ENCODE results near the gene SLC1A2. TPM values are rescaled to one million over a fixed set of nuclear protein-coding genes. Genes with fewer than 3 reads are reported as not detected.
"Not testable (repeated sequence)": the region's sequence is repeated elsewhere in the genome, so short reads cannot be mapped to it uniquely, and the experiment has no call there.

The SLC1A2 gene
- polyA plus RNA-seq, 2 donors: 0.11 TPM; not detected in 1

DNA sequence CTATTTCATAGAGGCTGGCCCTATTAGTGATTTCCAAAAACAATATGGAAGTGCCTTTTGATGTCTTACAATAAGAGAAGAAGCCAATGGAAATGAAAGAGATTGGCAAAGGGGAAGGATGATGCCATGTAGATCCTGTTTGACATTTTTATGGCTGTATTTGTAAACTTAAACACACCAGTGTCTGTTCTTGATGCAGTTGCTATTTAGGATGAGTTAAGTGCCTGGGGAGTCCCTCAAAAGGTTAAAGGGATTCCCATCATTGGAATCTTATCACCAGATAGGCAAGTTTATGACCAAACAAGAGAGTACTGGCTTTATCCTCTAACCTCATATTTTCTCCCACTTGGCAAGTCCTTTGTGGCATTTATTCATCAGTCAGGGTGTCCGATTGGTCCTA, 189.0 kb downstream of the SLC1A2 start:
- Histone ChIP-seq H3K4me3 (ENCODE audit: low read depth in 1 of 2, low read length in 2 of 2) (no peak overlapping the region), H3K27me3 (ENCODE audit: control insufficient read depth in 1 of 2, insufficient read depth in 2 of 2, low read length in 2 of 2) (no peaks in the 10 kb centered on the region), H3K4me1 (ENCODE audit: control insufficient read depth in 2 of 2, insufficient read depth in 2 of 2, low read length in 1 of 2) (no peaks in the 10 kb centered on the region), H3K27ac (ENCODE audit: low read depth in 2 of 2, low read length in 1 of 2) (no peak overlapping the region), H3K36me3 (ENCODE audit: control insufficient read depth in 2 of 2, insufficient read depth in 2 of 2, low read length in 1 of 2) (peaks cover 0 to 15% of the 10 kb centered on the region in 2 donors), H3K9me3 (ENCODE audit: control insufficient read depth in 2 of 2, insufficient read depth in 1 of 2, low read depth in 1 of 2, low read length in 1 of 2) (no peaks in the 10 kb centered on the region)
- 97% methylated on average over 1 of the region's 1 CpG for WGBS, 2 donors

DNA sequence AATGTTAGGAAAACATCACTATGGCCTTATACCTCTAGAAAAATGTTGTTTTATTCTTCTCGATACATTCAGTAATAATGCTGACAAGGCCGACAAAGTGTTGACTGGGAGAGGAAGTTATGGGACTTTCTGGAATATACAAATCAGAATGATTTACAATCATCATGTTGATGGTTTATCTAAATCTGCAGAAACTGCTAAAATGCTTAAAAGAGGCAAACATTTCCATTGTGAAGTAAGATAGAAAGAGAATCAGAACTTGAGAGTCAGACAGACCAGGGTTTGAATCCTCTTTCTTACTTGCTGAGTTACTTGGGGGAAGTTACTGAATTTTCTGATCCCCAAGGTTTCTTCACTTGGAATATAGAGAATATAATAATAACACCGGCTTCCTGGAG, 191.0 kb downstream of the SLC1A2 start:
- Histone ChIP-seq H3K4me1 (ENCODE audit: control insufficient read depth in 2 of 2, insufficient read depth in 2 of 2, low read length in 1 of 2) (peaks cover 0 to 1% of the 10 kb centered on the region in 2 donors), H3K27me3 (ENCODE audit: control insufficient read depth in 1 of 2, insufficient read depth in 2 of 2, low read length in 2 of 2) (no peaks in the 10 kb centered on the region), H3K27ac (ENCODE audit: low read depth in 2 of 2, low read length in 1 of 2) (no peak overlapping the region), H3K4me3 (ENCODE audit: low read depth in 1 of 2, low read length in 2 of 2) (no peak overlapping the region), H3K9me3 (ENCODE audit: control insufficient read depth in 2 of 2, insufficient read depth in 1 of 2, low read depth in 1 of 2, low read length in 1 of 2) (no peaks in the 10 kb centered on the region), H3K36me3 (ENCODE audit: control insufficient read depth in 2 of 2, insufficient read depth in 2 of 2, low read length in 1 of 2) (peaks cover 3 to 20% of the 10 kb centered on the region in 2 donors)
- WGBS, 2 donors: 79 to 85% methylated on average over 3 of the region's 3 CpGs

DNA sequence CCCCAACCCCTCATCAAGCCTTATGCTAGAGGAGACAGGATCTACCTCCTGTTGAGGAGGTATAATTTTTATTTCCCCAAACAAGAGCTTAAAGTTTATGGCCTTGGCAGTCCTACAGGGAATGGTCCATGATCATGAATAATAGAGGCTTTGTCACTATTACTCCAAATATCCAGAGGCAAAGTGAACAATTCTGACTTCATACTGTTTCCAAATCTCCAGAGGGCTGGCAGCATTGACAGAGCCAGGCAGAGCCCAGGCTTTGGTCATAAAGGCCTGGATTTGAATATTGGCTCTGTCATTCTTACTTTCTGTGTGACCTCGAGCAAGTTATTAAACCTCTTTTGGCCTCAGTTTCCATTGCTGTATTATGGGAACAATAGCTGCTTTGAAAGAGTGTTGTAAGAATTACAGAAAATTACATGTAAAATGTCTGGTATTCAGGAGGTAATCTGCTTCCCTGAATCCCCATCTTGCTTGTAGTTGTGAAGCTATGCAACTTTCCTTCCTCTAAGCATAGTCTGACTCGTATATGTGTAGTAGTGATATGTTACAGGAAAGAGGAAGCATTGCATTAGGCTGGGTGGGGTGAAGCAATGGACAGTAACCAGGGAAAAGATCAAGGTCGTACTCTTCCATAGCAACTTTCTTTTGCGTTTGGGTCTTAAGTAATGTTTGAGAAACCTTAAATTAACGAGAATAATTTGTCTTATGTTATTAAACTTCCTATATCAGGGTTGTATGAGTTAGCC, 191.6 kb downstream of the SLC1A2 start:
- Histone ChIP-seq H3K4me3 (ENCODE audit: low read depth in 1 of 2, low read length in 2 of 2) (no peak overlapping the region), H3K27ac (ENCODE audit: low read depth in 2 of 2, low read length in 1 of 2) (no peak overlapping the region), H3K36me3 (ENCODE audit: control insufficient read depth in 2 of 2, insufficient read depth in 2 of 2, low read length in 1 of 2) (peaks cover 4 to 22% of the 10 kb centered on the region in 2 donors), H3K27me3 (ENCODE audit: control insufficient read depth in 1 of 2, insufficient read depth in 2 of 2, low read length in 2 of 2) (no peaks in the 10 kb centered on the region), H3K4me1 (ENCODE audit: control insufficient read depth in 2 of 2, insufficient read depth in 2 of 2, low read length in 1 of 2) (peaks cover 0 to 2% of the 10 kb centered on the region in 2 donors), H3K9me3 (ENCODE audit: control insufficient read depth in 2 of 2, insufficient read depth in 1 of 2, low read depth in 1 of 2, low read length in 1 of 2) (no peaks in the 10 kb centered on the region)
- 57 to 64% methylated on average over 5 of the region's 5 CpGs for WGBS, 2 donors

DNA sequence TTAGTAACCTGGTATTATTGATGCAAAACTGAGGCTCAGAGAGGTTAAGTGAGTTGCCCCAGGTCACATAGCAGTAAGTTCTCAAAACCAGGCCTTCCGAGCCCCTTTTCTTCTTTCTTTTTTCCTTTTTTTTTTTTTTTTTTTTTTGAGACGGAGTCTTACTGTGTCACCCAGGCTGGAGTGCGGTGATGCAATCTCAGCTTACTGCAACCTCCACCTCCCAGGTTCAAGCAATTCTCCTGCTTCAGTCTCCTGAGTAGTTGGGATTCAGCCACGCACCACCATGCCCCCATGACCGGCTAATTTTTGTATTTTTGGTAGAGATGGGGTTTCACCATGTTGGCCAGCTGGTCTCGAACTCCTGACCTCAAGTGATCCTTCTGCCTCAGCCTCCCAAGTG, 192.6 kb downstream of the SLC1A2 start:
- H3K9me3 ChIP-seq (ENCODE audit: control insufficient read depth in 2 of 2, insufficient read depth in 1 of 2, low read depth in 1 of 2, low read length in 1 of 2); H3K27me3 ChIP-seq (ENCODE audit: control insufficient read depth in 1 of 2, insufficient read depth in 2 of 2, low read length in 2 of 2); H3K27ac ChIP-seq (ENCODE audit: low read depth in 2 of 2, low read length in 1 of 2); H3K4me3 ChIP-seq (ENCODE audit: low read depth in 1 of 2, low read length in 2 of 2); H3K4me1 ChIP-seq (ENCODE audit: control insufficient read depth in 2 of 2, insufficient read depth in 2 of 2, low read length in 1 of 2): not testable (repeated sequence)
- WGBS, 2 donors: 89 to 94% methylated on average over 6 of the region's 6 CpGs
- peaks cover 4 to 22% of the 10 kb centered on the region in 2 donors for H3K36me3 ChIP-seq (ENCODE audit: control insufficient read depth in 2 of 2, insufficient read depth in 2 of 2, low read length in 1 of 2)

DNA sequence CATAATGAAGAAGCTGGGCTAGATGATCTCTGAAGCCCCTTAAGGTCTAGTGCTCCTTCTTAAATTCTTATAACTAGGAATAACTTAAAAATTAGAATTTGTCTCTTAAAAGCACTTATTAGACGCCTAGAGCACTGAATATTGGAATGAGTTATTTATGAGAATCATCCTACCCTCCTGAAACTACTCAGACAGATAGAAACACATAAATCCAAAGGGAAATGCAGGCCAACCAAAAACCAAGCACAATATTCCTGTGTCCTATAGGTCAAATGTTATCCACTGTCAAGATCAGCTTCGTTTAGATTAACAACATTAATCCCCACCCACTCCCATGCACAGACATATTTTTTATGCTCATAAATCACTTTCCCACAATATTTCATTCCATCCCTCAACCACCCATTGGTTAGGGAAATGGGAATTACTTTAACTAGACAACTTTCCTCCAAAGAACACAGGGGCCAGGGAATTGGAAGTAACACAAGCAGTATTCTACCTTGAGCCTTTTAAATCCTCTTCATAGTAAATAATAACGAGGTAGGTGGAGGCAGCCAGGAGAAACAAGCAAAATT, 193.3 kb downstream of the SLC1A2 start:
- H3K4me1 ChIP-seq (ENCODE audit: control insufficient read depth in 2 of 2, insufficient read depth in 2 of 2, low read length in 1 of 2): peaks cover 0 to 2% of the 10 kb centered on the region in 2 donors
- 69 to 70% methylated on average over 3 of the region's 3 CpGs for WGBS, 2 donors
- no peaks in the 10 kb centered on the region for H3K9me3 ChIP-seq (ENCODE audit: control insufficient read depth in 2 of 2, insufficient read depth in 1 of 2, low read depth in 1 of 2, low read length in 1 of 2)

DNA sequence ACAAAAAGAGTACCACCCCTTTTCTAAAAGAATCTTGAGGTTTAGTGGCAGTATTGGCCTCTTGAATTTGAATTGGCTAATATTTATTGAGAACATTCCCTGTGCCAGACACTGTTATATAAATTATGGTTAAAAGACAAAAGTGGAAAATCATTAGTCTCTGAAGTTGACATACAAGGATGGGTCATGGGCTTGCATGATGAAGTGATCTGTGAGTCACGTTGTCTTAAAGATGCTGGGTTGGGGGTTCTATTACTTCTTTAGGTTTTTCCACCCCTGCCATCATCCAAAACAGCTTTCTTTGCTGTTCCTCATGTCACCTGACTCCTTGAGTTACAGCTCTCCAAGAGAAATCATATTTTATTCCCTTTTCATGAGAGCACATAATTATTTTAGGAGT, 195.4 kb downstream of the SLC1A2 start:
- Histone ChIP-seq H3K36me3 (ENCODE audit: control insufficient read depth in 2 of 2, insufficient read depth in 2 of 2, low read length in 1 of 2) (peaks cover 9 to 27% of the 10 kb centered on the region in 2 donors), H3K4me3 (ENCODE audit: low read depth in 1 of 2, low read length in 2 of 2) (no peak overlapping the region), H3K9me3 (ENCODE audit: control insufficient read depth in 2 of 2, insufficient read depth in 1 of 2, low read depth in 1 of 2, low read length in 1 of 2) (no peaks in the 10 kb centered on the region), H3K27me3 (ENCODE audit: control insufficient read depth in 1 of 2, insufficient read depth in 2 of 2, low read length in 2 of 2) (no peaks in the 10 kb centered on the region), H3K4me1 (ENCODE audit: control insufficient read depth in 2 of 2, insufficient read depth in 2 of 2, low read length in 1 of 2) (peaks cover 0 to 2% of the 10 kb centered on the region in 2 donors), H3K27ac (ENCODE audit: low read depth in 2 of 2, low read length in 1 of 2) (no peak overlapping the region)
- 65 to 93% methylated on average over 1 of the region's 1 CpG for WGBS, 2 donors

More for the DNA sequence above, 193.3 kb downstream of the SLC1A2 start:
- H3K36me3 ChIP-seq (ENCODE audit: control insufficient read depth in 2 of 2, insufficient read depth in 2 of 2, low read length in 1 of 2): peaks cover 4 to 22% of the 10 kb centered on the region in 2 donors
- no peak overlapping the region for H3K27ac ChIP-seq (ENCODE audit: low read depth in 2 of 2, low read length in 1 of 2)
- H3K27me3 ChIP-seq (ENCODE audit: control insufficient read depth in 1 of 2, insufficient read depth in 2 of 2, low read length in 2 of 2): no peaks in the 10 kb centered on the region
- H3K4me3 ChIP-seq (ENCODE audit: low read depth in 1 of 2, low read length in 2 of 2): no peak overlapping the region

DNA sequence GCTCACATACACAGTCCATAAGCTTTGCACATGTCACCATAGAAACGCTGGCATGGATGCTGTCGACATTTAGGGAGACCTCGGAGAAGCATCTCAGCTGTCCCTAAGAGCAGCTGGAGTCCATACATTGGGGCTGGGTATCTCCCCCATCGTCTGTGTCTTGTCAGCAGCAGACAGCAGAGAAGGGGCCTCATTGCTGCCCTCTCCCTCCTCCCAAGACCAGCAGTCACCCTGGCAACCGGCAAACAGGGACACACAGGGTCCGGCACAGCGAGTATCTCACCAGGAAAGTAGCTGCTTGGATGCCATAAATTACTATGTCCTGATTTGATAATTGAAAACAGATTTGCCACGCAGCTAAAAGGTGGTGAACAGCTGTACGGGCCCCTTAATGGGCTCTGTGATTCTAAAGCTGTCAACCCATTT, 196.0 kb downstream of the SLC1A2 start:
- Histone ChIP-seq H3K4me1 (ENCODE audit: control insufficient read depth in 2 of 2, insufficient read depth in 2 of 2, low read length in 1 of 2) (peaks cover 0 to 2% of the 10 kb centered on the region in 2 donors), H3K36me3 (ENCODE audit: control insufficient read depth in 2 of 2, insufficient read depth in 2 of 2, low read length in 1 of 2) (peaks cover 9 to 22% of the 10 kb centered on the region in 2 donors), H3K27ac (ENCODE audit: low read depth in 2 of 2, low read length in 1 of 2) (no peak overlapping the region), H3K9me3 (ENCODE audit: control insufficient read depth in 2 of 2, insufficient read depth in 1 of 2, low read depth in 1 of 2, low read length in 1 of 2) (no peaks in the 10 kb centered on the region), H3K27me3 (ENCODE audit: control insufficient read depth in 1 of 2, insufficient read depth in 2 of 2, low read length in 2 of 2) (no peaks in the 10 kb centered on the region), H3K4me3 (ENCODE audit: low read depth in 1 of 2, low read length in 2 of 2) (no peak overlapping the region)
- WGBS, 2 donors: 63 to 66% methylated on average over 9 of the region's 9 CpGs

DNA sequence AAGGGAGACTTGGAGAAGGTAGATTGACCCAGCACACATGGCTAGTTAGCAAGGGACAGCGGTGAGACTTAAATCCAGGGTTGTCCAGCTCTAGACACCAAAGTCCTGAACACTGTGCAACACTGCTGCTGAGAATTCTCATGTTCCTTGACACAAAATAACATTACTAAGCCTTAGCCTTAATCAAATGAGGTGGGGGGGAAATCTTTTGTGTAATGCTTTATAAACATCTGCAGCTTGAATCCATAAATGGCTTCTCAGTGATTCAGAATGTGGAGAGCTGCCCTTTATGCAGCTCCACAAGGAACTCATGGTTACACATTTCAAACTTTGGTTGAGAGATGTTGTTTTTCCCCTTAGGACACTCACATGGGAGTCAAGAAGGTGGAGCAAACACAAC, 200.4 kb downstream of the SLC1A2 start:
- Histone ChIP-seq H3K36me3 (ENCODE audit: control insufficient read depth in 2 of 2, insufficient read depth in 2 of 2, low read length in 1 of 2) (peaks cover 15 to 17% of the 10 kb centered on the region in 2 donors), H3K4me1 (ENCODE audit: control insufficient read depth in 2 of 2, insufficient read depth in 2 of 2, low read length in 1 of 2) (peaks cover 0 to 5% of the 10 kb centered on the region in 2 donors), H3K9me3 (ENCODE audit: control insufficient read depth in 2 of 2, insufficient read depth in 1 of 2, low read depth in 1 of 2, low read length in 1 of 2) (no peaks in the 10 kb centered on the region), H3K27ac (ENCODE audit: low read depth in 2 of 2, low read length in 1 of 2) (peak overlapping the region in 1 of 2 donors; percentile 22), H3K27me3 (ENCODE audit: control insufficient read depth in 1 of 2, insufficient read depth in 2 of 2, low read length in 2 of 2) (no peaks in the 10 kb centered on the region), H3K4me3 (ENCODE audit: low read depth in 1 of 2, low read length in 2 of 2) (no peak overlapping the region)
- WGBS, 2 donors: 80 to 87% methylated on average over 1 of the region's 1 CpG

DNA sequence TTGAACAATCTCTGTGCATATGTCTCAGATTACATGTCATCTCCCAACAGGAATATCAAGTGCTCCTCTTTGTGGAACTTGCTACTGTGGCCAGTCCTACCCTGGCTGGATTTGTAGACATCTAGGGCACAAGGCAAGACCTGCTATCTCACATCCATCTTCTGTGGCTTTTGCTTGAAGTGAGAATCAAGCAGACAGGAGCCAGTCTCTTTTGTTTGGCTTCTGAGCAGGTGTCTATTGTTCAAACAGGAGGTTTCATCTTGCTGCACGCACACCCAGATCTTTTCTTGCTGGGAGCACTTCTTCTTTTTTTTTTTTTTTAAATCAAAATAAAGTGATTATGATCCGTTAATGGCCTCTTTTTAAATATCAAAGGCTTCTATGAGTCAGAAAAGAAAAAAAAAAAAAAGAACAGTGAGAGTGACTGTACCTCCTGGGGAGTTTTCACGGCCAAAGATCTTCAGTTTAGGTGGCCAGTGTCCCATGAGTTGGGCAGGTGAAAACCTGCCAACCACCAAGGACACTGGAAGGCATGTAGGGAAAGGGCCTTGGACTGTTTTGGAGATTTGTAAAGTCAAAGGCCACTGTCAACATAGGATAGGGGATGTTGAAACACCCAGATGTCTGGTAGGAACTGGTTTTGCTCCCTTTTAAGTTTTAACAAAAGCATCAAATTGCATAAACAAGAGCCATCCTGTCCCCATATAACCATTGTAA, 202.2 kb downstream of the SLC1A2 start:
- H3K4me1 ChIP-seq (ENCODE audit: control insufficient read depth in 2 of 2, insufficient read depth in 2 of 2, low read length in 1 of 2): peaks cover 0 to 3% of the 10 kb centered on the region in 2 donors
- WGBS, 2 donors: 29 to 33% methylated on average over 3 of the region's 3 CpGs
- H3K4me3 ChIP-seq (ENCODE audit: low read depth in 1 of 2, low read length in 2 of 2): no peak overlapping the region
- no peaks in the 10 kb centered on the region for H3K27me3 ChIP-seq (ENCODE audit: control insufficient read depth in 1 of 2, insufficient read depth in 2 of 2, low read length in 2 of 2)
- no peaks in the 10 kb centered on the region for H3K9me3 ChIP-seq (ENCODE audit: control insufficient read depth in 2 of 2, insufficient read depth in 1 of 2, low read depth in 1 of 2, low read length in 1 of 2)
- H3K27ac ChIP-seq (ENCODE audit: low read depth in 2 of 2, low read length in 1 of 2): peak overlapping the region; percentile 40 to 59
- peaks cover 11 to 14% of the 10 kb centered on the region in 2 donors for H3K36me3 ChIP-seq (ENCODE audit: control insufficient read depth in 2 of 2, insufficient read depth in 2 of 2, low read length in 1 of 2)
